ENCODE results near the gene CD8B2.

GRCh38 chr2:106542746-106543359 is 55.7 kb downstream of the CD8B2 start:
- TF ChIP-seq POLR2A (IDR thresholded peaks at IDR 0.05), result no peak
- TF ChIP-seq CTCF (IDR thresholded peaks at IDR 0.05), result peak; percentile 56 to 90 (median 79)
